IMR-90 (cell line): Measurements from ENCODE around the gene SLC6A7. TPM values are rescaled to one million over a fixed set of nuclear protein-coding genes. Genes with fewer than 3 reads are reported as not detected.
A peak's percentile ranks its signal among the peaks of the same experiment; 100 is the strongest.

Experiments used
- ATAC-seq: fragments of 200-7000 bp; cut with Tn5 transposase; 2 replicates; pipeline ENCODE4 v1.9.1; 2020; ENCODE audit warnings: low read depth, mild to moderate bottlenecking, moderate library complexity
- BruUV-seq: library from RNA; stranded (reverse); fragments of 400-500 nt; replicated peaks from 2 replicates; lab custom pipeline; 2021; lab: Mats Ljungman, UMichigan
- CTCF ChIA-PET: fragments of 300-600 bp; formaldehyde crosslinking; extraction: SDS; loops from one replicate; lab custom pipeline; 2021; ENCODE audit warnings: antibody characterized with exemption; lab: Yijun Ruan, JAX
- POLR2A ChIA-PET: fragments of 300-600 bp; sonication (Branson Sonifier 250); formaldehyde crosslinking; loops from one replicate; lab custom pipeline; 2022; ENCODE audit warnings: antibody characterized with exemption; ENCODE audit not compliant: unreplicated experiment; lab: Charles Lee
- DNase-seq: peaks from one replicate; pipeline ENCODE4 v3.0.0; 2013
- H2AFZ ChIP-seq: replicated peaks from 2 replicates; pipeline ENCODE3; 2013; ENCODE audit warnings: low read length, mild to moderate bottlenecking; ENCODE audit not compliant: poor library complexity
- H2AK5ac ChIP-seq: 2 replicates; pipeline ENCODE4 v1.6.1; 2013; ENCODE audit warnings: low read depth, low read length, inconsistent platforms
- H2AK9ac ChIP-seq: replicated peaks from 2 replicates; pipeline ENCODE3; 2013; ENCODE audit warnings: mild to moderate bottlenecking, low read depth, low read length, moderate library complexity; ENCODE audit not compliant: poor library complexity
- H2BK120ac ChIP-seq: 2 replicates; pipeline ENCODE4 v1.6.1; 2013; ENCODE audit warnings: low read depth, low read length, inconsistent platforms
- H2BK15ac ChIP-seq: 3 replicates; pipeline ENCODE4 v1.6.1; 2013; ENCODE audit warnings: low read depth, low read length, inconsistent platforms
- H2BK20ac ChIP-seq: 2 replicates; pipeline ENCODE4 v1.6.1; 2013; ENCODE audit warnings: low read depth, mild to moderate bottlenecking, inconsistent platforms, low read length, moderate library complexity
- H2BK5ac ChIP-seq: 2 replicates; pipeline ENCODE4 v1.6.1; 2013; ENCODE audit warnings: mild to moderate bottlenecking, low read depth, low read length, inconsistent platforms; ENCODE audit not compliant: poor library complexity, severe bottlenecking
- H3K14ac ChIP-seq: replicated peaks from 2 replicates; pipeline ENCODE4 v1.6.1; 2013; ENCODE audit warnings: low read depth, low read length, inconsistent platforms
- H3K18ac ChIP-seq: 2 replicates; pipeline ENCODE4 v1.6.1; 2013; ENCODE audit warnings: low read depth, low read length, control low read depth
- H3K23ac ChIP-seq: 2 replicates; pipeline ENCODE4 v1.6.1; 2013; ENCODE audit warnings: low read depth, low read length, inconsistent platforms
- H3K27ac ChIP-seq: 2 replicates; pipeline ENCODE4 v1.5.1; 2013; ENCODE audit warnings: mild to moderate bottlenecking, control low read depth, low read length; ENCODE audit not compliant: insufficient read depth
- H3K27me3 ChIP-seq: 2 replicates; pipeline ENCODE4 v1.6.1; 2013; ENCODE audit warnings: low read length; ENCODE audit not compliant: control insufficient read depth, insufficient read depth
- H3K36me3 ChIP-seq: 2 replicates; pipeline ENCODE4 v1.6.1; 2013; ENCODE audit warnings: low read length, mixed read lengths; ENCODE audit not compliant: control insufficient read depth, insufficient read depth
- H3K4ac ChIP-seq: 2 replicates; pipeline ENCODE4 v1.6.1; 2013; ENCODE audit warnings: low read depth, low read length, inconsistent platforms
- H3K4me1 ChIP-seq: 2 replicates; pipeline ENCODE4 v1.6.1; 2013; ENCODE audit warnings: low read length, mixed read lengths; ENCODE audit not compliant: control insufficient read depth, insufficient read depth
- H3K4me2 ChIP-seq: 2 replicates; pipeline ENCODE4 v1.6.1; 2013; ENCODE audit warnings: low read depth, mild to moderate bottlenecking, control low read depth, low read length, moderate library complexity
- H3K4me3 ChIP-seq: 2 replicates; pipeline ENCODE4 v1.5.1; 2013; ENCODE audit warnings: low read depth, mild to moderate bottlenecking, control low read depth, low read length, moderate library complexity; ENCODE audit not compliant: insufficient read depth
- H3K56ac ChIP-seq: 2 replicates; pipeline ENCODE4 v1.6.1; 2013; ENCODE audit warnings: low read length, inconsistent platforms; ENCODE audit not compliant: insufficient read depth; ENCODE audit errors: extremely low read depth
- H3K79me1 ChIP-seq, 2 experiments: 2 replicates each; pipeline ENCODE4 v1.6.1; 2013; ENCODE audit warnings: low read length in 2 of 2, inconsistent platforms in 1 of 2, low read depth in 1 of 2
- H3K9ac ChIP-seq: 2 replicates; pipeline ENCODE4 v1.6.1; 2013; ENCODE audit warnings: low read depth, low read length, control low read depth
- H3K9me1 ChIP-seq: 2 replicates; pipeline ENCODE4 v1.6.1; 2013; ENCODE audit warnings: low read length, inconsistent platforms; ENCODE audit not compliant: insufficient read depth
- H3K9me3 ChIP-seq: 2 replicates; pipeline ENCODE4 v1.6.1; 2013; ENCODE audit warnings: low read length; ENCODE audit not compliant: control insufficient read depth, insufficient read depth
- H4K20me1 ChIP-seq: 2 replicates; pipeline ENCODE4 v1.6.1; 2013; ENCODE audit warnings: low read length, inconsistent platforms; ENCODE audit not compliant: insufficient read depth
- H4K5ac ChIP-seq: 2 replicates; pipeline ENCODE4 v1.6.1; 2013; ENCODE audit warnings: mild to moderate bottlenecking, low read depth, low read length, control low read depth
- H4K8ac ChIP-seq, 2 experiments: 2 replicates each; pipeline ENCODE4 v1.6.1; 2013; ENCODE audit warnings: low read depth in 2 of 2, low read length in 2 of 2, control low read depth in 1 of 2, inconsistent platforms in 1 of 2
- H4K91ac ChIP-seq: 2 replicates; pipeline ENCODE4 v1.6.1; 2013; ENCODE audit warnings: low read depth, low read length, inconsistent platforms; ENCODE audit not compliant: insufficient read depth
- CHD1 ChIP-seq: IDR thresholded peaks from 2 replicates; pipeline ENCODE4 v1.6.1; 2012; ENCODE audit warnings: low read depth, low read length, improper control_type of control experiment
- MXI1 ChIP-seq: IDR thresholded peaks from 2 replicates; pipeline ENCODE4 v1.6.1; 2012; ENCODE audit warnings: low read depth, mild to moderate bottlenecking, low read length, moderate library complexity, borderline replicate concordance
- RCOR1 ChIP-seq: IDR thresholded peaks from 2 replicates; pipeline ENCODE4 v1.6.1; 2012; ENCODE audit warnings: mild to moderate bottlenecking, low read length, improper control_type of control experiment; ENCODE audit not compliant: insufficient replicate concordance
- RFX5 ChIP-seq: IDR thresholded peaks from 2 replicates; pipeline ENCODE4 v1.8.0; 2012; ENCODE audit warnings: low read depth, mild to moderate bottlenecking, low read length, moderate library complexity
- USF2 ChIP-seq: fragments of 150-350 bp; IDR thresholded peaks from 2 replicates; pipeline ENCODE4 v1.6.1; 2017; ENCODE audit warnings: mild to moderate bottlenecking, antibody characterized with exemption, low read length, low read depth
- WGBS, 2 experiments: methylation state at CpG; one replicate each; pipeline versions ENCODE4 v1.1.5 to v1.1.7; 2013; ENCODE audit warnings: missing lambda C conversion rate in 2 of 2; ENCODE audit not compliant: insufficient read length in 1 of 2; ENCODE audit errors: extremely low coverage in 2 of 2; 5-methylcytosine and 5-hydroxymethylcytosine counted together
- dilution Hi-C: fragments of 300-500 bp; cut with HindIII; formaldehyde crosslinking; loops from one replicate; pipeline ENCODE4 v1.14.3; 2018; ENCODE audit warnings: low sequenced_read_pairs; ENCODE audit not compliant: unreplicated experiment
- in situ Hi-C: fragments of 300-500 bp; cut with MboI; formaldehyde crosslinking; loops from 3 replicates; pipeline ENCODE4 v1.14.3; 2019; ENCODE audit warnings: low sequenced_read_pairs, inconsistent platforms, mixed read lengths
- intact Hi-C: fragments of 100-400 bp; cut with micrococcal nuclease; formaldehyde crosslinking; loops from 2 replicates; pipeline ENCODE4 v1.10.0; 2022
- polyA plus RNA-seq, 3 experiments: library from polyadenylated mRNA; depleted of rRNA; stranded (reverse); fragments of >200 nt; gene quantifications; 2 replicates each; pipeline ENCODE4 v1.2.3, GENCODE V29; 2012; ENCODE audit warnings: low replicate concordance in 1 of 3
- total RNA-seq: library from RNA; depleted of rRNA; stranded (reverse); fragments of >200 nt; gene quantifications from 2 replicates; pipeline ENCODE4 v1.2.3, GENCODE V29; 2012
- TF ChIP-seq, protein P1 (sequence below): fragments of 150-350 bp; IDR thresholded peaks from 2 replicates; pipeline ENCODE4 v1.6.1; 2016; ENCODE audit warnings: low read depth, mild to moderate bottlenecking, low read length, moderate library complexity, borderline replicate concordance

Gene SLC6A7
- total and polyA plus RNA-seq, 2 of the 4 experiments (the other 2 are of a cell fraction): under 0.01 TPM; not detected in 1

DNA sequence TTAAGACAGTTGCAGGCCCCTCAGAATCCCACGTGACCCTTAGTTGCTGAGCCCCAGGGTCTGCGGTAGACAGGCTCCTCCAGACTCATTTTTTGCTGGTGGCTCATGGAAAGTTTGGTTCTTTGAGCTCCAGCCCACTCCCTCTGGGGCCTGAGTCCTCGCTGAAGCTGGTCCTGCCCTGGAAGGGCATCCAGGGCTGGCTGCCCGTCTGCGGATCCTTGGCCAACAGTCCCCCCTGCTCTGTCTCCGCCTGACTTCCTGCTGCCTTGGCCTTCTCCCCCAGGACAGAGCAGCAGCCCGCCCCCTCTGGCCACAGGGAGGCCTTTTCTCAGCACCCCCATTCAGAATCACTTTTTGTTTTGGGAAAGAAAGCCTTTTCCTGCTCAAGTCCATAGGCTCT, 24.4 kb downstream of the SLC6A7 start:
- POLR2A ChIA-PET: no interaction called here
- Histone ChIP-seq H3K27ac (no peak overlapping the region), H4K20me1 (no peaks in the 10 kb centered on the region), H3K4me2 (no peak overlapping the region), H3K27me3 (no peaks in the 10 kb centered on the region), H2BK5ac (no peak overlapping the region), H3K4me1 (peaks cover 1% of the 10 kb centered on the region), H2BK20ac (no peak overlapping the region), H2BK120ac (no peak overlapping the region), H2BK15ac (no peak overlapping the region), H3K9me1 (0 out of 2 replicates have a peak, but pooled peaks cover 2% of the 10 kb centered on the region), H2AK5ac (no peak overlapping the region), H3K36me3 (no peaks in the 10 kb centered on the region), H3K79me1 (no peaks in the 10 kb centered on the region), H3K18ac (no peak overlapping the region), H4K5ac (no peak overlapping the region), H3K4ac (no peak overlapping the region), H4K91ac (0 out of 2 replicates have a peak overlapping the region, but pooled peaks have one; percentile 1), H3K9ac (no peak overlapping the region), H3K9me3 (no peaks in the 10 kb centered on the region), H3K56ac (no peak overlapping the region), H2AFZ (peak overlapping the region; percentile 1), H2AK9ac (no peak overlapping the region), H3K23ac (no peak overlapping the region), H4K8ac (no peak overlapping the region; a peak in 1 of 4 replicates), H3K14ac (0 out of 2 replicates have a peak overlapping the region, but pooled peaks have one; percentile 57), H3K4me3 (no peak overlapping the region)
- peak; percentile 9 for DNase-seq
- ATAC-seq: no peak
- BruUV-seq: no TSS peak
- intact Hi-C loops (loop anchor here (10.0 kb wide), 1 partner anchor 179 kb away; no protein-coding TSS in a partner anchor), dilution Hi-C loops (no loop called here), in situ Hi-C loops (loop anchor here (5.0 to 25.0 kb wide), 4 partner anchors 87 to 577 kb away; partner anchors contain the start of genes HMGXB3 and TIGD6)
- TF ChIP-seq MXI1 (no peak), CHD1 (no peak), USF2 (peak; percentile 22; the same call in 1 of the 2 replicates), RCOR1 (no peak), RFX5 (no peak)
- TF ChIP-seq, protein P1, sequence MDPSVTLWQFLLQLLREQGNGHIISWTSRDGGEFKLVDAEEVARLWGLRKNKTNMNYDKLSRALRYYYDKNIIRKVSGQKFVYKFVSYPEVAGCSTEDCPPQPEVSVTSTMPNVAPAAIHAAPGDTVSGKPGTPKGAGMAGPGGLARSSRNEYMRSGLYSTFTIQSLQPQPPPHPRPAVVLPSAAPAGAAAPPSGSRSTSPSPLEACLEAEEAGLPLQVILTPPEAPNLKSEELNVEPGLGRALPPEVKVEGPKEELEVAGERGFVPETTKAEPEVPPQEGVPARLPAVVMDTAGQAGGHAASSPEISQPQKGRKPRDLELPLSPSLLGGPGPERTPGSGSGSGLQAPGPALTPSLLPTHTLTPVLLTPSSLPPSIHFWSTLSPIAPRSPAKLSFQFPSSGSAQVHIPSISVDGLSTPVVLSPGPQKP: no peak
- CTCF ChIA-PET: interaction anchor here (0.6 to 0.9 kb wide), 4 partner anchors 40 to 377 kb away, joined by 3 read pairs; no protein-coding TSS in a partner anchor
- 40% methylated on average over 3 of the region's 7 CpGs; no CpG with 5 or more reads in 1 of the 2 experiments for WGBS, 2 experiments
